ENCODE data around the gene UCHL5. TPM values are rescaled to one million over a fixed set of nuclear protein-coding genes. Genes with fewer than 3 reads are reported as not detected.
A peak's percentile ranks its signal among the peaks of the same experiment; 100 is the strongest.

UCHL5 gene
- 40.9 and 42.1 TPM in 2 replicates for total RNA-seq (2021)
- long read RNA-seq, full-length matches to known transcripts: 108 of 177 reads
- long read RNA-seq, partial matches to known transcripts: 11 of 177 reads
- long read RNA-seq, other reads (novel, unspliced or antisense): 58 of 177 reads

GRCh38 chr1:193059282-193060114, at the start of gene UCHL5, which contains the start of gene RO60:
Gene UCHL5 (minus strand): TSS chr1:193059360. CDS start chr1:193059260, 100 bp downstream.
Gene RO60 (plus strand): TSS chr1:193059612. CDS start chr1:193069055, 9,443 bp downstream.
- no peak within 1 kb of the TSS for H3T11ph ChIP-seq (ENCODE audit: low read length)
- H3K14ac ChIP-seq (ENCODE audit: insufficient read depth, low read length): peak within 1 kb of the TSS; percentile 94
- H3K9me3 Mint-ChIP-seq: peaks cover 2 to 3% of the 10 kb centered on the region in 2 experiments; a peak in 1 of 5 replicates
- no peaks in the 10 kb centered on the region for H3K27me3 ChIP-seq (ENCODE audit: insufficient read depth, low read length)
- H3K23me2 ChIP-seq (ENCODE audit: insufficient read length, low read depth, low read length, poor library complexity, severe bottlenecking): peaks cover 12% of the 10 kb centered on the region
- peak within 1 kb of the TSS; percentile 10 for H3K56ac ChIP-seq (ENCODE audit: insufficient read length, low read depth, low read length)
- H3K27ac ChIP-seq (ENCODE audit: insufficient read length, low read depth, low read length): peak within 1 kb of the TSS; percentile 88
- H3K79me2 ChIP-seq (ENCODE audit: insufficient read depth, low read length): peaks cover 31% of the 10 kb centered on the region; the same call in 1 of the 2 replicates
- no peak within 1 kb of the TSS for H3K23ac ChIP-seq (ENCODE audit: insufficient read length, low read depth, low read length)
- no CpG with 5 or more reads among the region's 74 CpGs for WGBS (ENCODE audit: extremely low coverage, insufficient read length, low lambda C conversion rate)
- H3K18ac ChIP-seq (ENCODE audit: insufficient read length, low read depth, low read length): peak within 1 kb of the TSS; percentile 93
- H2BK12ac ChIP-seq (ENCODE audit: insufficient read length, low read depth, low read length): peak within 1 kb of the TSS; percentile 97
- H3K27me3 Mint-ChIP-seq (ENCODE audit: low read depth): no peaks in the 10 kb centered on the region
- peaks cover 0 to 12% (median 6%) of the 10 kb centered on the region in 3 experiments; a peak in 5 of 7 replicates for H3K36me3 Mint-ChIP-seq (ENCODE audit: insufficient read depth in 1 of 3, low read depth in 3 of 3)
- peaks cover 20 to 26% of the 10 kb centered on the region in 2 experiments for H3K4me1 Mint-ChIP-seq
- no peaks in the 10 kb centered on the region for H3K9me3 ChIP-seq (ENCODE audit: control insufficient read depth, low read depth, low read length)
- peak within 1 kb of the TSS; percentile 85 to 99 for H3K4me3 Mint-ChIP-seq
- H3K27ac Mint-ChIP-seq: peak within 1 kb of the TSS; percentile 95 to 99 (median 98)
- no peak within 1 kb of the TSS for H2BK15ac ChIP-seq (ENCODE audit: low read depth, low read length)
- H3K9ac ChIP-seq (ENCODE audit: extremely low read depth, insufficient read length, low read length): peak within 1 kb of the TSS; percentile 94
- no peaks in the 10 kb centered on the region; the same call in 1 of the 2 replicates for H3K4me1 ChIP-seq (ENCODE audit: insufficient read depth, low read length)
- peak within 1 kb of the TSS; percentile 20 for H4K91ac ChIP-seq (ENCODE audit: insufficient read length, low read depth, low read length)
- H3K4ac ChIP-seq (ENCODE audit: low read depth, low read length): no peak within 1 kb of the TSS; the same call in 1 of the 2 replicates
- H4K5ac ChIP-seq (ENCODE audit: insufficient read length, low read depth, low read length): peak within 1 kb of the TSS; percentile 94
- H2BK20ac ChIP-seq (ENCODE audit: low read depth, low read length, poor library complexity, severe bottlenecking): no peak within 1 kb of the TSS
- H4K20me1 ChIP-seq (ENCODE audit: control insufficient read depth, insufficient read depth, insufficient read length): no peaks in the 10 kb centered on the region
- peak within 1 kb of the TSS; percentile 42 for H2BK5ac ChIP-seq (ENCODE audit: insufficient read length, low read length)
- H4K8ac ChIP-seq (replicated peaks; ENCODE audit: insufficient read length, low read depth, low read length): peak within 1 kb of the TSS; percentile 81
- H2BK120ac ChIP-seq (ENCODE audit: low read depth, low read length, poor library complexity, severe bottlenecking): no peak within 1 kb of the TSS
- H2AFZ ChIP-seq (ENCODE audit: low read length): no peak within 1 kb of the TSS
- peak within 1 kb of the TSS; percentile 95 for H3K4me2 ChIP-seq (ENCODE audit: insufficient read depth, insufficient read length, low read length)
- no peak for TF ChIP-seq CTCF (conservative IDR thresholded peaks at IDR 0.05)
- H3K79me1 ChIP-seq (ENCODE audit: insufficient read depth, low read depth, low read length, poor library complexity, severe bottlenecking): no peaks in the 10 kb centered on the region
- no peak within 1 kb of the TSS for H2AK5ac ChIP-seq (ENCODE audit: insufficient read length, low read length)
- peak; percentile 98 for DNase-seq

All from H9 (cell line).